RWPE2 (cell line): ENCODE measurements around the gene FHIT.

Experiments
- ATAC-seq: fragments of 200-7000 bp; cut with Tn5 transposase; 3 replicates; pipeline ENCODE4 v1.9.1; 2021; ENCODE audit warnings: low read depth
- DNase-seq: peaks from one replicate; pipeline ENCODE4 v3.0.0-alpha.2; 2020; ENCODE audit warnings: low spot score
- H3K27ac ChIP-seq: fragments of 450-650 bp; 2 replicates; pipeline ENCODE4 v1.5.1; 2017; ENCODE audit warnings: mild to moderate bottlenecking; ENCODE audit not compliant: poor library complexity, severe bottlenecking
- H3K27me3 ChIP-seq: fragments of 250-450 bp; sonication (Bioruptor Pico); 2 replicates; pipeline ENCODE4 v1.5.1; 2021; ENCODE audit warnings: mild to moderate bottlenecking, moderate library complexity; ENCODE audit not compliant: insufficient read depth, poor library complexity, severe bottlenecking
- H3K36me3 ChIP-seq: fragments of 250-450 bp; sonication (Bioruptor Pico); 2 replicates; pipeline ENCODE4 v1.5.1; 2020; ENCODE audit warnings: low read depth, mild to moderate bottlenecking, moderate library complexity
- H3K4me1 ChIP-seq: fragments of 250-450 bp; sonication (Bioruptor Pico); 2 replicates; pipeline ENCODE4 v1.5.1; 2021; ENCODE audit warnings: mild to moderate bottlenecking, moderate library complexity; ENCODE audit not compliant: insufficient read depth, poor library complexity, severe bottlenecking
- H3K4me3 ChIP-seq: fragments of 250-450 bp; sonication (Bioruptor Pico); 2 replicates; pipeline ENCODE4 v1.5.1; 2021; ENCODE audit warnings: mild to moderate bottlenecking, moderate library complexity; ENCODE audit not compliant: severe bottlenecking
- H3K9me3 ChIP-seq: fragments of 250-450 bp; sonication (Bioruptor Pico); 2 replicates; pipeline ENCODE4 v1.5.1; 2021; ENCODE audit warnings: mild to moderate bottlenecking, moderate library complexity; ENCODE audit not compliant: severe bottlenecking
- CTCF ChIP-seq: fragments of 450-650 bp; IDR thresholded peaks from one replicate; pipeline ENCODE4 v1.5.1; 2017; ENCODE audit warnings: mild to moderate bottlenecking, moderate library complexity; ENCODE audit not compliant: poor library complexity, severe bottlenecking

Gene FHIT

DNA sequence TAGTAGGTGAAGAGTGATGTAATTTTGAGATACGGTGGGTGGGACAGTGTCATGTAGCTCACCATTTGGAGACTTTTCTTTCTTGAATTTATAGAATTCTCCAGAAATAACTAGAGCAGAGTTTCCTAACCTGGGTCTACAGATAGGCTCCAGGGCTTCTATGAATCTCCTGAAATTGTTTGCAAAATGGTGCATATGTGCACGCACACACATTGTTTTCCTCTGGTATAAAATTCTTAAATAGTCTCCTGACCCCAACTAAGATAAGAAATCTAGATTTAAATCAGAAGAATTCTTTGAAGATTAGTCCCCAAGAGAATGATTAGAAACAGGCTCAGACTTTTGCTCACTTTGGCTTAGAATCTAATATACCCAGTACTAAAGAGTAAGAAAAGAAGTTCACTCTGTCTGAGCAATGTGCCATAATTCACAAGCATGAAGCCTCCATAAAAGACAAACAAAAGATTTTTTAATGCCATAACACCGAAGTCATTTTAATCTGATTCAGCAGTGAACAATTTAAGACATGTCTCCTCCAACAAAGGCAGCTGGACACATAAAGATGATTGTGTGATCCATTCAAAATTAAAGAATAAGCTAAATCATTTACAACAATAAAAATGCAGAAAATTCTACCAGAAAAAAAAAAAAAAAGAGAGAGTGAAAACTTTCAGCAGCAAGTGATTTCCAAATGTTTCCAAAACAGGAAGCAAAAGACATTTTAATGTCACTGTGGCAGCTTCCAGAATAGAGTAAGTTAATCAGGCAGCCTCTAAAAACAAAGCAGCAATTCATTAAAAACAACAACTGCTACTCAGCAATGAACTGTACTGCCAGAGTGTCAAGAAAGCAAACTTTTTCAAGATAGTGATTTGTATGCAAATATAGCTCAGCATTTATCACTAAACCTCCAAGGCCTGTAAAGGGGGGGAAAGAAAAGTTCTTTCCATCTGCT, 1225.9 kb downstream of the FHIT start:
- Histone ChIP-seq H3K9me3 (no peaks in the 10 kb centered on the region), H3K4me3 (no peak overlapping the region), H3K27me3 (no peaks in the 10 kb centered on the region), H3K4me1 (no peaks in the 10 kb centered on the region), H3K27ac (no peak overlapping the region), H3K36me3 (no peaks in the 10 kb centered on the region)
- DNase-seq (no peak), ATAC-seq (no peak)
- TF ChIP-seq CTCF: no peak

- Histone ChIP-seq H3K27ac (no peak overlapping the region), H3K27me3 (no peaks in the 10 kb centered on the region), H3K36me3 (no peaks in the 10 kb centered on the region), H3K4me1 (no peaks in the 10 kb centered on the region), H3K9me3 (no peaks in the 10 kb centered on the region), H3K4me3 (no peak overlapping the region)
- ATAC-seq (no peak), DNase-seq (no peak)
- no peak for TF ChIP-seq CTCF
Observed at GRCh38 chr3:60024400-60024799, 1226.9 kb downstream of the FHIT start.

GRCh38 chr3:60023189-60023588, 1228.1 kb downstream of the FHIT start:
- DNase-seq (no peak), ATAC-seq (no peak)
- no peak overlapping the region for H3K27ac ChIP-seq
- H3K36me3 ChIP-seq: no peaks in the 10 kb centered on the region
- no peaks in the 10 kb centered on the region for H3K27me3 ChIP-seq
- H3K9me3 ChIP-seq: no peaks in the 10 kb centered on the region
- no peaks in the 10 kb centered on the region for H3K4me1 ChIP-seq
- H3K4me3 ChIP-seq: no peak overlapping the region
- TF ChIP-seq CTCF: no peak

DNA sequence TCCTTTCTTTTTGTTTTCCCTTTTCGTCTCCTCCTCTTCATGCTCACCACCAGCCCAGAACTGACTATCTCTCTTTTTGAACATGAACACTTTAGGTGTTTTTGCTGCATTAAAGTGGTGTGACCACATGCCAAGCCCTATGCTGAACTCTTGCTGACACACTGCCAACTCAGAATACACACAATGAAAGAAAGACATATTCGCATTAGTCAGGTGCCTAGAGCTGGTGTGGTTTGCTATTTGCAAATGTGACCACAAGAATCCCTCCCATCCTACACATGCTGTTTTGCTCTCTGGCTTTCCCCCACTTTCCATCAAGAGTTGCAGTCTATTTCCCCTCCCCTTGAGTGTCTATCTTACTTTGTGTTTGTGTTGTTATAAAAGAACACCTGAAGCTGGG, 1233.6 kb downstream of the FHIT start:
- Histone ChIP-seq H3K36me3 (no peaks in the 10 kb centered on the region), H3K9me3 (no peaks in the 10 kb centered on the region), H3K27me3 (no peaks in the 10 kb centered on the region), H3K27ac (no peak overlapping the region), H3K4me1 (no peaks in the 10 kb centered on the region), H3K4me3 (no peak overlapping the region)
- ATAC-seq (no peak), DNase-seq (no peak)
- no peak for TF ChIP-seq CTCF
